WTC11 (cell line): ENCODE results near the gene CDH13. TPM values are rescaled to one million over a fixed set of nuclear protein-coding genes. Genes with fewer than 3 reads are reported as not detected.
"Not testable (repeated sequence)": the region's sequence is repeated elsewhere in the genome, so short reads cannot be mapped to it uniquely, and the experiment has no call there.

Experiments used
- ATAC-seq: fragments of 200-7000 bp; cut with Tn5 transposase; 2 replicates; pipeline ENCODE4 v1.10.0; 2021; ENCODE audit warnings: mild to moderate bottlenecking, moderate library complexity
- CTCF ChIA-PET: fragments of 300-600 bp; sonication (Branson Sonifier 250); formaldehyde crosslinking; loops from one replicate; lab custom pipeline; 2021; ENCODE audit warnings: antibody characterized with exemption; lab: Charles Lee
- POLR2A ChIA-PET: fragments of 350-600 bp; sonication (Branson Sonifier 250); formaldehyde crosslinking; loops from one replicate; lab custom pipeline; 2021; ENCODE audit warnings: antibody characterized with exemption; lab: Charles Lee
- DNase-seq: peaks from one replicate; pipeline ENCODE4 v3.0.0; 2021; ENCODE audit warnings: low spot score
- H3K27ac Mint-ChIP-seq: 2 replicates; pipeline ENCODE4 v1.8.0; 2021; ENCODE audit warnings: mixed read lengths
- H3K27me3 Mint-ChIP-seq: 2 replicates; pipeline ENCODE4 v1.8.0; 2021; ENCODE audit warnings: low read depth, mild to moderate bottlenecking, moderate library complexity, mixed read lengths
- H3K36me3 Mint-ChIP-seq: 2 replicates; pipeline ENCODE4 v1.8.0; 2021; ENCODE audit warnings: mixed read lengths
- H3K4me1 Mint-ChIP-seq: 2 replicates; pipeline ENCODE4 v1.8.0; 2022; ENCODE audit warnings: mixed read lengths
- H3K4me3 Mint-ChIP-seq: 2 replicates; pipeline ENCODE4 v1.8.0; 2021; ENCODE audit warnings: mild to moderate bottlenecking, moderate library complexity, mixed read lengths
- H3K9me3 Mint-ChIP-seq: 2 replicates; pipeline ENCODE4 v1.8.0; 2021; ENCODE audit warnings: mixed read lengths
- ATF1 ChIP-seq: sonication (generic); formaldehyde crosslinking; IDR thresholded peaks from 2 replicates; pipeline ENCODE4 v1.8.1; 2023; ENCODE audit warnings: mild to moderate bottlenecking, moderate library complexity, missing genetic modification reagents
- CBFB ChIP-seq: sonication (generic); formaldehyde crosslinking; IDR thresholded peaks from 2 replicates; pipeline ENCODE4 v1.8.1; 2022; ENCODE audit warnings: mild to moderate bottlenecking, low read depth, missing genetic modification reagents
- ETV6 ChIP-seq: sonication (generic); formaldehyde crosslinking; IDR thresholded peaks from 2 replicates; pipeline ENCODE4 v1.8.1; 2022; ENCODE audit warnings: mild to moderate bottlenecking, missing genetic modification reagents
- HMGA2 ChIP-seq: fragments of 250-450 bp; sonication (Bioruptor Pico); IDR thresholded peaks from 2 replicates; pipeline ENCODE4 v1.4.0; 2021; ENCODE audit warnings: mild to moderate bottlenecking, moderate library complexity
- IRF2 ChIP-seq: sonication (generic); formaldehyde crosslinking; IDR thresholded peaks from 2 replicates; pipeline ENCODE4 v1.8.0; 2022; ENCODE audit warnings: low read depth, missing genetic modification reagents, borderline replicate concordance
- MYBL2 ChIP-seq: sonication (generic); formaldehyde crosslinking; IDR thresholded peaks from 2 replicates; pipeline ENCODE4 v1.8.1; 2023; ENCODE audit warnings: mild to moderate bottlenecking, moderate library complexity, missing genetic modification reagents
- NFATC4 ChIP-seq: fragments of 250-450 bp; sonication (Bioruptor Pico); IDR thresholded peaks from 2 replicates; pipeline ENCODE4 v1.9.0; 2021; ENCODE audit warnings: mild to moderate bottlenecking
- NR3C1 ChIP-seq: sonication (generic); formaldehyde crosslinking; conservative IDR thresholded peaks from 2 replicates; pipeline ENCODE4 v1.8.1; 2023; ENCODE audit warnings: low read depth, mild to moderate bottlenecking, missing genetic modification reagents
- SMAD3 ChIP-seq: sonication (generic); formaldehyde crosslinking; IDR thresholded peaks from 2 replicates; pipeline ENCODE4 v1.8.0; 2022; ENCODE audit warnings: missing genetic modification reagents, mild to moderate bottlenecking, borderline replicate concordance
- SOX15 ChIP-seq: fragments of 250-450 bp; sonication (Bioruptor Pico); IDR thresholded peaks from 2 replicates; pipeline ENCODE4 v1.9.0; 2021; ENCODE audit warnings: mild to moderate bottlenecking
- SP1 ChIP-seq: sonication (generic); formaldehyde crosslinking; conservative IDR thresholded peaks from 2 replicates; pipeline ENCODE4 v1.8.1; 2022; ENCODE audit warnings: missing genetic modification reagents
- TEAD1 ChIP-seq: sonication (generic); formaldehyde crosslinking; IDR thresholded peaks from 2 replicates; pipeline ENCODE4 v1.8.0; 2022; ENCODE audit warnings: mild to moderate bottlenecking, missing genetic modification reagents
- USF1 ChIP-seq: sonication (generic); formaldehyde crosslinking; IDR thresholded peaks from 2 replicates; pipeline ENCODE4 v1.8.0; 2022; ENCODE audit warnings: mild to moderate bottlenecking, missing genetic modification reagents
- ZNF512 ChIP-seq: sonication (generic); formaldehyde crosslinking; IDR thresholded peaks from 2 replicates; pipeline ENCODE4 v1.8.1; 2022; ENCODE audit warnings: missing genetic modification reagents, borderline replicate concordance
- ZSCAN18 ChIP-seq: fragments of 250-450 bp; sonication (Bioruptor Pico); IDR thresholded peaks from 2 replicates; pipeline ENCODE4 v2.1.2; 2022; ENCODE audit warnings: mild to moderate bottlenecking, moderate library complexity
- total RNA-seq: library from RNA; stranded (reverse); gene quantifications from 3 replicates; pipeline ENCODE4 v1.2.3, GENCODE V29; 2021
- TF ChIP-seq, protein P1 (sequence below): sonication (generic); formaldehyde crosslinking; IDR thresholded peaks from 2 replicates; pipeline ENCODE4 v1.8.1; 2022; ENCODE audit warnings: mild to moderate bottlenecking, missing genetic modification reagents, moderate library complexity, borderline replicate concordance
- TF ChIP-seq, protein P2 (sequence below): sonication (generic); formaldehyde crosslinking; IDR thresholded peaks from 2 replicates; pipeline ENCODE4 v1.8.1; 2023; ENCODE audit warnings: mild to moderate bottlenecking, moderate library complexity, missing genetic modification reagents
- TF ChIP-seq, protein P3 (sequence below): sonication (generic); formaldehyde crosslinking; IDR thresholded peaks from 2 replicates; pipeline ENCODE4 v1.8.1; 2023; ENCODE audit warnings: mild to moderate bottlenecking, missing genetic modification reagents, moderate library complexity
- TF ChIP-seq, protein P4 (sequence below): fragments of 250-450 bp; sonication (Bioruptor Pico); IDR thresholded peaks from 2 replicates; pipeline ENCODE4 v1.9.0; 2021; ENCODE audit warnings: moderate library complexity, mild to moderate bottlenecking, inconsistent platforms, borderline replicate concordance

The CDH13 gene
- total RNA-seq, 1 experiment from 2014 or later = 0.81 TPM

DNA sequence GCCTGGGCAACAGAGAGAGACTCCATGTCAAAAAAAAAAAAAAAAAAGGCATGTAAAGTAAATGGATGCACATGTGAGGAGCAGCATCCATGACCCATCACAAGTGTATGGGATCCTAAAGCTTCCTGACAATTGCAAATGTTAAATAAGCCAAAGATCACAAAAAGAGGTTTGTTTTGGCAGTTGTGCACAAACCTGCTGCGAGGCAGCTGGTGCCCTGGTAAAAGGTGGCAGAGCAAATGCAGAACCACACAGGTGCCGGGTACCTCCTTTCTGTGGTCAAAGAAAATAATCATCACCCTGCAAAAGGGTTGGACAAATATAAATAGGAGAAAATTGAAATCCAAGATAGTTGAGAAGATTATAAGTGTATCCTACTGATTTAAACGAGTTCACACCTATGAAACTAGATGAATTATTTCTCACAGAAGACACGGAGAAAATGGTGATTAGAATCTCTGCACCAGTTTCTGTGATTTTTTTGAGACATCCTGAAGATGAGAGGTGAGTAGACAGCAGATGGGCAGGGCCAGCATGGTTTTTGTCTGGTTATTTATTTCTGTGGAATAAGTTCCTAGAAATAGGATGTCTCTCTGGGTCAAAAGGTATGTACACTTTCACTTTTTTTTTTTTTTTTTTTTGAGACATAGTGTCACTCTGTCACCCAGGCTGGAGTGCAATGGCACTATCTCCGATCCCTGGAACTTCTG is 291.3 kb downstream of the CDH13 start (continued):
- TF ChIP-seq ATF1 (no peak), IRF2 (CRISPR knock-in tag) (no peak), USF1 (CRISPR knock-in tag) (no peak), SOX15 (no peak)
- TF ChIP-seq, all 79 proteins: peak for 0

DNA sequence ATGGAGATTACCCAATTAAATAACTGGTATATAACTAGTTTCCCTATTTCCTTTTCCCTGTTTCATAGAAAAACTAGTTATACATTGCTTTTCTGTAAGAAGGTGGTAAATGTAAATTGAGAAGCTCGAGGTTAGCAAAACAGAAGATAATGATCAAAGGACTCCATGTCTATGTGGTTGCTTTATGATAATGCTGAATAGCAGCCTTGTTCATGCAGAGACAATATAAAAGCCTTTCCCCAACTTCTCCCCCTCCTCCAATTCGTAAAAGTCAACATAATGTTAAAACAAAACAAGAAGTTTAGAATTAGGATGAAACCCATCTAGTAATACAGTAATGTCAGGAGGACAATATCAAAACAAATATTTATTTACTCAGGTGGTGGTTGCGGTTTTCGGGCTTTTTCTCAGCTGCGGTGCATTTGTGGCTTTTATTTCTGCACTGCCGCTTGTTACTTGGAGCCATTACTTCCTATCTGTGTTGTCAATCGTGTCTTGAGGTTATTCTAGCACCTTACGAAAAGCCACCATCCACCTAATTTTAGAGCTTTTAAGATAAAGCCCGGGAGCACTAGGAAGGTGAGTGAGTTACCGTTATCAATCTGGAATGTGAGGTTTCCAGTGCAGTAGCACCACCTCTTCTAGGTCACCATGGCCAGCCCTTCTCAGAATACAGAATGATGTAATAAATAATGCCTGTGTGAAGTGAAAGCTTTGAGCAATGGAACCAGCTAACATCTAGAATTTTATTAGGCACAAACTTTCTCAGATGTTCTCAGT is 297.5 kb downstream of the CDH13 start:
- H3K9me3 Mint-ChIP-seq = peaks cover 28% of the 10 kb centered on the region
- DNase-seq = no peak
- no peaks in the 10 kb centered on the region for H3K27me3 Mint-ChIP-seq
- no peak overlapping the region for H3K27ac Mint-ChIP-seq
- H3K4me3 Mint-ChIP-seq = no peak overlapping the region
- ChIA-PET CTCF (no interaction called here), POLR2A (interaction anchor here (1.1 kb wide), 1 partner anchor 8 kb away, joined by 3 read pairs; no protein-coding TSS in a partner anchor)
- no peak for TF ChIP-seq NR3C1 (CRISPR knock-in tag)
- no peak for TF ChIP-seq HMGA2
- TF ChIP-seq CBFB (CRISPR knock-in tag) = no peak
- TF ChIP-seq NFATC4 (CRISPR knock-in tag) = no peak
- TF ChIP-seq, protein P1, sequence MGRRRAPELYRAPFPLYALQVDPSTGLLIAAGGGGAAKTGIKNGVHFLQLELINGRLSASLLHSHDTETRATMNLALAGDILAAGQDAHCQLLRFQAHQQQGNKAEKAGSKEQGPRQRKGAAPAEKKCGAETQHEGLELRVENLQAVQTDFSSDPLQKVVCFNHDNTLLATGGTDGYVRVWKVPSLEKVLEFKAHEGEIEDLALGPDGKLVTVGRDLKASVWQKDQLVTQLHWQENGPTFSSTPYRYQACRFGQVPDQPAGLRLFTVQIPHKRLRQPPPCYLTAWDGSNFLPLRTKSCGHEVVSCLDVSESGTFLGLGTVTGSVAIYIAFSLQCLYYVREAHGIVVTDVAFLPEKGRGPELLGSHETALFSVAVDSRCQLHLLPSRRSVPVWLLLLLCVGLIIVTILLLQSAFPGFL = no peak
- no peak for TF ChIP-seq MYBL2 (CRISPR knock-in tag)
- TF ChIP-seq TEAD1 (CRISPR knock-in tag) = no peak
- TF ChIP-seq SMAD3 (CRISPR knock-in tag) = no peak
- TF ChIP-seq ZNF512 (CRISPR knock-in tag) = no peak
- no peak for TF ChIP-seq ETV6 (CRISPR knock-in tag)
- TF ChIP-seq ATF1 = no peak
- TF ChIP-seq, all 79 proteins: peak for 0
- ATAC-seq = no peak
- Mint-ChIP-seq H3K4me1 (no peaks in the 10 kb centered on the region), H3K36me3 (no peaks in the 10 kb centered on the region)

- Mint-ChIP-seq H3K27ac (no peak overlapping the region), H3K4me1 (no peaks in the 10 kb centered on the region), H3K4me3 (no peak overlapping the region), H3K27me3 (no peaks in the 10 kb centered on the region; the same call in 1 of the 2 replicates), H3K9me3 (peaks cover 19% of the 10 kb centered on the region), H3K36me3 (no peaks in the 10 kb centered on the region)
- ChIA-PET POLR2A (no interaction called here), CTCF (no interaction called here)
- DNase-seq = no peak
- ATAC-seq = no peak
- TF ChIP-seq ATF1 (no peak), SP1 (CRISPR knock-in tag) (no peak), ZSCAN18 (no peak)
- TF ChIP-seq, protein P2, sequence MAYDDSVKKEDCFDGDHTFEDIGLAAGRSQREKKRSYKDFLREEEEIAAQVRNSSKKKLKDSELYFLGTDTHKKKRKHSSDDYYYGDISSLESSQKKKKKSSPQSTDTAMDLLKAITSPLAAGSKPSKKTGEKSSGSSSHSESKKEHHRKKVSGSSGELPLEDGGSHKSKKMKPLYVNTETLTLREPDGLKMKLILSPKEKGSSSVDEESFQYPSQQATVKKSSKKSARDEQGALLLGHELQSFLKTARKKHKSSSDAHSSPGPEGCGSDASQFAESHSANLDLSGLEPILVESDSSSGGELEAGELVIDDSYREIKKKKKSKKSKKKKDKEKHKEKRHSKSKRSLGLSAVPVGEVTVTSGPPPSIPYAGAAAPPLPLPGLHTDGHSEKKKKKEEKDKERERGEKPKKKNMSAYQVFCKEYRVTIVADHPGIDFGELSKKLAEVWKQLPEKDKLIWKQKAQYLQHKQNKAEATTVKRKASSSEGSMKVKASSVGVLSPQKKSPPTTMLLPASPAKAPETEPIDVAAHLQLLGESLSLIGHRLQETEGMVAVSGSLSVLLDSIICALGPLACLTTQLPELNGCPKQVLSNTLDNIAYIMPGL (CRISPR knock-in tag) = no peak
- TF ChIP-seq, protein P3, sequence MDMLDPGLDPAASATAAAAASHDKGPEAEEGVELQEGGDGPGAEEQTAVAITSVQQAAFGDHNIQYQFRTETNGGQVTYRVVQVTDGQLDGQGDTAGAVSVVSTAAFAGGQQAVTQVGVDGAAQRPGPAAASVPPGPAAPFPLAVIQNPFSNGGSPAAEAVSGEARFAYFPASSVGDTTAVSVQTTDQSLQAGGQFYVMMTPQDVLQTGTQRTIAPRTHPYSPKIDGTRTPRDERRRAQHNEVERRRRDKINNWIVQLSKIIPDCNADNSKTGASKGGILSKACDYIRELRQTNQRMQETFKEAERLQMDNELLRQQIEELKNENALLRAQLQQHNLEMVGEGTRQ (CRISPR knock-in tag) = no peak
- TF ChIP-seq, protein P4, sequence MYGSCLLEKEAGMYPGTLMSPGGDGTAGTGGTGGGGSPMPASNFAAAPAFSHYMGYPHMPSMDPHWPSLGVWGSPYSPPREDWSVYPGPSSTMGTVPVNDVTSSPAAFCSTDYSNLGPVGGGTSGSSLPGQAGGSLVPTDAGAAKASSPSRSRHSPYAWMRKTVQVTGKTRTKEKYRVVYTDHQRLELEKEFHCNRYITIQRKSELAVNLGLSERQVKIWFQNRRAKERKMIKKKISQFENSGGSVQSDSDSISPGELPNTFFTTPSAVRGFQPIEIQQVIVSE (CRISPR knock-in tag) = no peak
These were observed 299.7 kb downstream of the CDH13 start for GRCh38 chr16:82926500-82926899.

- DNase-seq, CTCF ChIA-PET, POLR2A ChIA-PET, H3K27me3 Mint-ChIP-seq, H3K27ac Mint-ChIP-seq, H3K4me3 Mint-ChIP-seq, H3K4me1 Mint-ChIP-seq, ATAC-seq: not testable (repeated sequence)
- Mint-ChIP-seq H3K36me3 (peaks cover 30% of the 10 kb centered on the region), H3K9me3 (peaks cover 58% of the 10 kb centered on the region)
These were observed 307.2 kb downstream of the CDH13 start for GRCh38 chr16:82933933-82934332.
